GM20431 (cell line): Measurements from ENCODE around the gene ABI3BP.

Experiments used
- in situ Hi-C: fragments of 300-500 bp; cut with MseI, MboI; formaldehyde crosslinking; loops from one replicate; pipeline ENCODE4 v1.15.0; 2020; ENCODE audit warnings: low sequenced_read_pairs; ENCODE audit not compliant: unreplicated experiment

ABI3BP gene

DNA sequence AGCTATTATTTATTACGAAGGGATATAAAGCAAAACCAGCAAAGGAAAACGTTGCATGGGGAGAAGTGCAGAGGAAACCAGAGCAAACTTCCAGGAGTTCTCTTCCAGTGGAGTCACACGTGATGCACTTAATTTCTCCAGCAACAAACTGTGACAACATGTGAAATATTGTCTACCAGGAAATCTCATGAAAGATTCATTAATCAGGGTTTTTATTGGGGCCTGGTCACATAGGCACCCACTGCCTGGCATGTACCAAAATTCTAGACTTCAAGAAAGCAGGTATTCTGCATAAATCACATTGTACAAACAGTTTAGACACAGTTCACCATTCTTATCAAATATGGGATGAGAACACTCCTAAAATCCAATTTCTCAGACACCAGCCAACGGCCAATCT is 289.4 kb downstream of the ABI3BP start:
- in situ Hi-C loops, result no loop called here

DNA sequence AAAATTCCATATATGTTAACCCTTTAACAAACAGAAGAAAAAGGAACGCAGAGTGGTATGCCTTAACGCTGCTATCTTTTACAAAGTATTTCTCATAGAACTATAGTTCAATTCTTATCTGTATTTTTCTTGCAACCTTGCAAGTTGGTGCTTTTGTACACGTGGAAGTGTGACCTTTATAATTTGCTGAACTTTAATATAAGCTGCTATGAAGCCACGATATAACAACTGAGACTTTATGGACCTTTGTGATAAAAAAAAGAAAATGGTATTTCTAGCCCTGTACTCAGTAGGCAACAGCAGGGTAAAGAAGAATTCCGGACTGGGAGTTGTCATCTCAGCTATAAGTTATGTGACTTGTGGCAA is 290.3 kb downstream of the ABI3BP start:
- in situ Hi-C loops, result no loop called here

DNA sequence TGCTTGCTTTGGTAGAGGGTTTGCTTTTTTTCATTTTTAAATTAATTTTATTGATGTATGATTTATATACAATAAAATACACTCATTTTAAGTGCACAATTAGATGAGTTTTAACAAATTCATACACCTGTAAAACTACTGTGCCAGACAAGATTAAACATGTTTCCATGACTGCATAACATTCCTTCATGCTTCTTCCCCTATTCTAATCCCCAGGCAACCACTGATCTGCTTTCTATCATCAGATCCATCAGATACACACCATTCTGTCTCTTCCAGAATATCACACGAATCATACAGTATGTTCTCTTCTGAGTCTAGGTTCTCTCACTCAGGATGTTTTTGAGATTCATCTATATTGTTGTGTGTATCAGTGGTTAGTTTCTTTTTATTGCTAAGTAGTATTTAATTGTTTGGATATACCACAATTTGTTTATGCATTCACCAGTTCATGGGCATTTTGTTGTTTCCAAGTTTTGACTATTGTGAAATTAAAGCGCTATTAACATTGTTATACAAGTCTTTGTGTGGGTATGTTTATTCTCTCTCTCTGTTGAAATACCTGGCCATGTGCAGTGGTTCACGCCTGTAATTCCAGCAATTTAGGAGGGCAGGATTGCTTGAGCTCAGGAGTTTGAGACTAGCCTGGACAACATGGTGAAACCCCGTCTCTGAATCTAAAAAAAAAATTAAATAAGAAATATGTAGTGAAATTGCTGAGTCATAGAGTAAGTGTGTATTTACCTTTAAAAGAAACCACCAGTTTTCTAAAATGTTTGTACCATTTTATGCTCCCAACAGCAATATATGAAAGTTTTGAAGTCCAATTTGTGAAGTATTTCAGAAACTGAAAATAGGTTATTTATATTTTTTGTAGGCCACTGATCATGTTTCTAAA is 290.9 kb downstream of the ABI3BP start:
- in situ Hi-C loops, result no loop called here

DNA sequence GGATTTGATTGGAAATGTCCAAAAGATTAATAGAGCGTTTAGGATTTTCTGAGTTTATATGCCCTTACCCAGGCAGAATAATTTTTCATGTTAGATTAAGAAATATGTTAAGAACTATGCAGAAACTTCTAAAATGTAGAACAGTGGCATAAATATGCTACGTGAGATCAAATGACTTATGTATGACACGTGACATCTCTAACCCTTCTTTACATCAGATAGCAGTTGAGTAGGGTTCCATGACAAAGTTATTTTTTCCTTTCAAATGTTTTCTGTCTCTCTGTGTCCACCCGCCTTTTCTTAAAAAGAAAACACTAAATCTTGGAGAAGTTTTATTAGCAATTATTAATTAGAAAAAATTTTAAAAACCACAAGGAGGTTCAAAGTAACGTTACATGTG is 292.5 kb downstream of the ABI3BP start:
- in situ Hi-C loops, result no loop called here
